Measurements from ENCODE around the gene TRDMT1.

DNA sequence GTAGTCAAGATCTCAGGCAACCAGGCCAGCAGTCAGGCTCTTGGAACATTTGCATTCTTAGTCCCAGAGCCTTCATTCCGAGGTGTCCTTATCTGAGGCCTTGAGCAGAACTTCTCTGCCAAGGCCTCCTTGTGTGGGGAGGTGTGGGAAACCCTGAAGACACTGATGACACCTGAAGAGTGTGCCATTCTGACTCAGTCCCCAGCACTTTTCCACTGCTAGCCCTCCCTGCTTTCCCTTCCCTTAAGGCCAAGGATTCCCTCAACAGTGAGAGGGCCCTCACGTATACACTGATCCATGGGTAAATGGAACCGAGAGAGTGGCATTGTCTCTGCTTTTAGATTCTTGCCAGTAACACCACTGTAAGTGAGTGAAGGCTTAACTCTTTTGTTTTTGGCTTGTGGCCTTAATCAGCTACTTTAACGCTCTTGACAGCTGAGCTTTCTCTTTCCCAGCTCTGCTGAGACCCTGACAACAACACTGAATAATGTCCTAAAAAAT is 30.3 kb downstream of the TRDMT1 start:
- TF ChIP-seq, protein P1, sequence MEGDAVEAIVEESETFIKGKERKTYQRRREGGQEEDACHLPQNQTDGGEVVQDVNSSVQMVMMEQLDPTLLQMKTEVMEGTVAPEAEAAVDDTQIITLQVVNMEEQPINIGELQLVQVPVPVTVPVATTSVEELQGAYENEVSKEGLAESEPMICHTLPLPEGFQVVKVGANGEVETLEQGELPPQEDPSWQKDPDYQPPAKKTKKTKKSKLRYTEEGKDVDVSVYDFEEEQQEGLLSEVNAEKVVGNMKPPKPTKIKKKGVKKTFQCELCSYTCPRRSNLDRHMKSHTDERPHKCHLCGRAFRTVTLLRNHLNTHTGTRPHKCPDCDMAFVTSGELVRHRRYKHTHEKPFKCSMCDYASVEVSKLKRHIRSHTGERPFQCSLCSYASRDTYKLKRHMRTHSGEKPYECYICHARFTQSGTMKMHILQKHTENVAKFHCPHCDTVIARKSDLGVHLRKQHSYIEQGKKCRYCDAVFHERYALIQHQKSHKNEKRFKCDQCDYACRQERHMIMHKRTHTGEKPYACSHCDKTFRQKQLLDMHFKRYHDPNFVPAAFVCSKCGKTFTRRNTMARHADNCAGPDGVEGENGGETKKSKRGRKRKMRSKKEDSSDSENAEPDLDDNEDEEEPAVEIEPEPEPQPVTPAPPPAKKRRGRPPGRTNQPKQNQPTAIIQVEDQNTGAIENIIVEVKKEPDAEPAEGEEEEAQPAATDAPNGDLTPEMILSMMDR (IDR thresholded peaks at IDR 0.05): no peak
- TF ChIP-seq POLR2AphosphoS5 (IDR thresholded peaks at IDR 0.05): no peak

All from breast epithelium (tissue), 3 donors.